Neural cell (in vitro differentiated cells): ENCODE data around the gene PMEL.

Experiments
- EP300 ChIP-seq: fragments of 450-650 bp; conservative IDR thresholded peaks from 2 replicates; pipeline ENCODE4 v1.6.1; 2014; ENCODE audit warnings: antibody characterized with exemption, mild to moderate bottlenecking, moderate library complexity; ENCODE audit not compliant: poor library complexity, severe bottlenecking
- EZH2 ChIP-seq: fragments of 200-600, 300-800 bp; shearing (Covaris generic), sonication (generic); IDR thresholded peaks from 2 replicates; pipeline ENCODE4 v1.6.1; 2014; ENCODE audit warnings: antibody characterized with exemption, low read length, borderline replicate concordance, mild to moderate bottlenecking; ENCODE audit not compliant: insufficient read depth, poor library complexity, severe bottlenecking
- POLR2AphosphoS5 ChIP-seq: IDR thresholded peaks from 2 replicates; pipeline ENCODE4 v1.6.1; 2012
- RAD21 ChIP-seq: fragments of 450-650 bp; conservative IDR thresholded peaks from 2 replicates; pipeline ENCODE4 v1.6.1; 2014; ENCODE audit warnings: antibody characterized with exemption, mild to moderate bottlenecking, moderate library complexity
- REST ChIP-seq: IDR thresholded peaks from 2 replicates; pipeline ENCODE4 v1.6.1; 2012; ENCODE audit warnings: borderline replicate concordance
- SMC3 ChIP-seq: fragments of 450-650 bp; conservative IDR thresholded peaks from 2 replicates; pipeline ENCODE4 v1.6.1; 2014; ENCODE audit warnings: antibody characterized with exemption, mild to moderate bottlenecking, moderate library complexity; ENCODE audit not compliant: poor library complexity
- TAF1 ChIP-seq: IDR thresholded peaks from 2 replicates; pipeline ENCODE4 v1.6.1; 2012; ENCODE audit warnings: low read depth
- TF ChIP-seq, protein P1 (sequence below): fragments of 450-650 bp; IDR thresholded peaks from 2 replicates; pipeline ENCODE4 v1.5.1; 2014; ENCODE audit warnings: antibody characterized with exemption, mild to moderate bottlenecking, moderate library complexity; ENCODE audit not compliant: poor library complexity, severe bottlenecking

DNA sequence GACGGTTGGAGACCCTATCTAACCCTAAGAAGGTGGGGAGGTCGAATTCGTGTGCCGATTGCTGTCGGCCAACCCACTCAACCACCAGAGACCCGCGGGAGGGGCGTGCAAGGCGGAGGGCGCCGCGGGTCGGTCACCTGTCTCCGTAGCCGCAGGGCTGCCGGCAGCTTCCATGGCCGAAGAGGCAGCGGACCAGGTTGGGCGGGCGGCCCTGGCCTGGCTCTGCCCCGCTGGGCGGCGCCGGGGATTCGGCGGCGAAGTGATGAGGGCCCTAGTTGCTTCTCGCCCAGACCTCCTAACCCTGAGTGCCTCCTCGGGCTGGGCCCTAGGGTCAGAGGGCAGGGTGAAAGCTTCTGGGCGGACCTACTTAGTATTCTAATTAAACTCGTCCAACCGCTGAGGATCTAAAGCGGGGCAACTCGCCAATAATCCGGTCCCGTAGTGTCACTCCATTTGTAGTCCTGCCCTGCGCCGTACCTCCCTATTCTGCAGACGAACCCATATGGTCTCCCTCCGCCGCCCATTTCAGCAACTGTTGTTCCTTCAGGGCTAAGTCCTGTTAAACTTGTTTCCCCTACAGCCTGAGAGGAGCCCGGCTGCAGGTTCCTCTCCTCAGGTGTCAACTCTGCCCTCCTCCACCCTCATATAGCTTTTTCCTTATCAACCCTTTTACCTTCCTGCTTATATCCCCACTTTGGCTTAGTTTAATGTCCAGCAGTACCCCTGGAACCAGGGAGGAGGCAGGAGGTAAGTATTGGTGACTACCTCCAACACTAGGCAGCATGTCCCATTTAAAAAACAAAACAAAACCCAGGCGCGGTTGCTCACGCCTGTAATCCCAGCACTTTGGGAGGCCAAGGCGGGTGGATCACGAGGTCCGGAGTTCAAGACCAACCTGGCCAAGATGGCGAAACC, 38.0 kb downstream of the PMEL start, which contains the start of gene PYM1:
- TF ChIP-seq, protein P1, sequence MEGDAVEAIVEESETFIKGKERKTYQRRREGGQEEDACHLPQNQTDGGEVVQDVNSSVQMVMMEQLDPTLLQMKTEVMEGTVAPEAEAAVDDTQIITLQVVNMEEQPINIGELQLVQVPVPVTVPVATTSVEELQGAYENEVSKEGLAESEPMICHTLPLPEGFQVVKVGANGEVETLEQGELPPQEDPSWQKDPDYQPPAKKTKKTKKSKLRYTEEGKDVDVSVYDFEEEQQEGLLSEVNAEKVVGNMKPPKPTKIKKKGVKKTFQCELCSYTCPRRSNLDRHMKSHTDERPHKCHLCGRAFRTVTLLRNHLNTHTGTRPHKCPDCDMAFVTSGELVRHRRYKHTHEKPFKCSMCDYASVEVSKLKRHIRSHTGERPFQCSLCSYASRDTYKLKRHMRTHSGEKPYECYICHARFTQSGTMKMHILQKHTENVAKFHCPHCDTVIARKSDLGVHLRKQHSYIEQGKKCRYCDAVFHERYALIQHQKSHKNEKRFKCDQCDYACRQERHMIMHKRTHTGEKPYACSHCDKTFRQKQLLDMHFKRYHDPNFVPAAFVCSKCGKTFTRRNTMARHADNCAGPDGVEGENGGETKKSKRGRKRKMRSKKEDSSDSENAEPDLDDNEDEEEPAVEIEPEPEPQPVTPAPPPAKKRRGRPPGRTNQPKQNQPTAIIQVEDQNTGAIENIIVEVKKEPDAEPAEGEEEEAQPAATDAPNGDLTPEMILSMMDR: no peak
- TF ChIP-seq EZH2: no peak
- no peak for TF ChIP-seq RAD21
- no peak for TF ChIP-seq POLR2AphosphoS5
- TF ChIP-seq EP300: no peak
- no peak for TF ChIP-seq SMC3
- TF ChIP-seq REST: no peak
- TF ChIP-seq TAF1: no peak
